ENCODE measurements around the gene TMEM108. TPM values are rescaled to one million over a fixed set of nuclear protein-coding genes. Genes with fewer than 3 reads are reported as not detected.

The TMEM108 gene
- polyA plus RNA-seq, 1 donor from 2014 or later = 2.1 TPM

DNA sequence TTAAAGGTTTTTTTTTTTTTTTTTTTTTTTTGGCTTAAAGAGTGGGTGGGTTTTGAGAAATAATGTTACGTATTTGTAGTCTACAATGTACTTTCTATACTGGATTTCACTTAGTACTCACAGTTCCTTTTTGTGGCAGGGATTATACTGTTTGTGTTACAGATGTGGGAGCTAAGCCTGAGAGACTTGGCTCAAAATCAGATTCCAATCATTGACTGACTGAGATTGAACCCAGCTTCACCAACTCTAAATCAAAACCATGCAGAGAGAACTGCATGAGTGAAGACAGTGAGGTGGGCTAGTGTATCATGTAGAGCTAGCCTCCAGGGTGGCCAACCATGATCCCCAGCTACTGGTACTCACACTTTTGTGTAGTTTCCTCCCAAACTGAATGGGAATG is 68.0 kb downstream of the TMEM108 start:
- no peak overlapping the region for H3K9ac ChIP-seq (ENCODE audit: low read length)
- TF ChIP-seq TAF1 (IDR thresholded peaks at IDR 0.05; ENCODE audit: low read depth) = no peak
- no peak for TF ChIP-seq SMC3 (conservative IDR thresholded peaks at IDR 0.05; ENCODE audit: poor library complexity)
- TF ChIP-seq POLR2AphosphoS5 (IDR thresholded peaks at IDR 0.05) = no peak
- TF ChIP-seq, protein P1, sequence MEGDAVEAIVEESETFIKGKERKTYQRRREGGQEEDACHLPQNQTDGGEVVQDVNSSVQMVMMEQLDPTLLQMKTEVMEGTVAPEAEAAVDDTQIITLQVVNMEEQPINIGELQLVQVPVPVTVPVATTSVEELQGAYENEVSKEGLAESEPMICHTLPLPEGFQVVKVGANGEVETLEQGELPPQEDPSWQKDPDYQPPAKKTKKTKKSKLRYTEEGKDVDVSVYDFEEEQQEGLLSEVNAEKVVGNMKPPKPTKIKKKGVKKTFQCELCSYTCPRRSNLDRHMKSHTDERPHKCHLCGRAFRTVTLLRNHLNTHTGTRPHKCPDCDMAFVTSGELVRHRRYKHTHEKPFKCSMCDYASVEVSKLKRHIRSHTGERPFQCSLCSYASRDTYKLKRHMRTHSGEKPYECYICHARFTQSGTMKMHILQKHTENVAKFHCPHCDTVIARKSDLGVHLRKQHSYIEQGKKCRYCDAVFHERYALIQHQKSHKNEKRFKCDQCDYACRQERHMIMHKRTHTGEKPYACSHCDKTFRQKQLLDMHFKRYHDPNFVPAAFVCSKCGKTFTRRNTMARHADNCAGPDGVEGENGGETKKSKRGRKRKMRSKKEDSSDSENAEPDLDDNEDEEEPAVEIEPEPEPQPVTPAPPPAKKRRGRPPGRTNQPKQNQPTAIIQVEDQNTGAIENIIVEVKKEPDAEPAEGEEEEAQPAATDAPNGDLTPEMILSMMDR (IDR thresholded peaks at IDR 0.05; ENCODE audit: poor library complexity, severe bottlenecking) = no peak
- TF ChIP-seq EP300 (conservative IDR thresholded peaks at IDR 0.05; ENCODE audit: poor library complexity, severe bottlenecking) = no peak
- no peak for TF ChIP-seq EZH2 (IDR thresholded peaks at IDR 0.05; ENCODE audit: borderline replicate concordance, insufficient read depth, low read length, poor library complexity, severe bottlenecking)
- TF ChIP-seq, protein P2, sequence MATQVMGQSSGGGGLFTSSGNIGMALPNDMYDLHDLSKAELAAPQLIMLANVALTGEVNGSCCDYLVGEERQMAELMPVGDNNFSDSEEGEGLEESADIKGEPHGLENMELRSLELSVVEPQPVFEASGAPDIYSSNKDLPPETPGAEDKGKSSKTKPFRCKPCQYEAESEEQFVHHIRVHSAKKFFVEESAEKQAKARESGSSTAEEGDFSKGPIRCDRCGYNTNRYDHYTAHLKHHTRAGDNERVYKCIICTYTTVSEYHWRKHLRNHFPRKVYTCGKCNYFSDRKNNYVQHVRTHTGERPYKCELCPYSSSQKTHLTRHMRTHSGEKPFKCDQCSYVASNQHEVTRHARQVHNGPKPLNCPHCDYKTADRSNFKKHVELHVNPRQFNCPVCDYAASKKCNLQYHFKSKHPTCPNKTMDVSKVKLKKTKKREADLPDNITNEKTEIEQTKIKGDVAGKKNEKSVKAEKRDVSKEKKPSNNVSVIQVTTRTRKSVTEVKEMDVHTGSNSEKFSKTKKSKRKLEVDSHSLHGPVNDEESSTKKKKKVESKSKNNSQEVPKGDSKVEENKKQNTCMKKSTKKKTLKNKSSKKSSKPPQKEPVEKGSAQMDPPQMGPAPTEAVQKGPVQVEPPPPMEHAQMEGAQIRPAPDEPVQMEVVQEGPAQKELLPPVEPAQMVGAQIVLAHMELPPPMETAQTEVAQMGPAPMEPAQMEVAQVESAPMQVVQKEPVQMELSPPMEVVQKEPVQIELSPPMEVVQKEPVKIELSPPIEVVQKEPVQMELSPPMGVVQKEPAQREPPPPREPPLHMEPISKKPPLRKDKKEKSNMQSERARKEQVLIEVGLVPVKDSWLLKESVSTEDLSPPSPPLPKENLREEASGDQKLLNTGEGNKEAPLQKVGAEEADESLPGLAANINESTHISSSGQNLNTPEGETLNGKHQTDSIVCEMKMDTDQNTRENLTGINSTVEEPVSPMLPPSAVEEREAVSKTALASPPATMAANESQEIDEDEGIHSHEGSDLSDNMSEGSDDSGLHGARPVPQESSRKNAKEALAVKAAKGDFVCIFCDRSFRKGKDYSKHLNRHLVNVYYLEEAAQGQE (IDR thresholded peaks at IDR 0.05; ENCODE audit: borderline replicate concordance) = no peak
- no peak for TF ChIP-seq RAD21 (conservative IDR thresholded peaks at IDR 0.05)
- no peak for TF ChIP-seq MXI1 (conservative IDR thresholded peaks at IDR 0.05; ENCODE audit: poor library complexity, severe bottlenecking)

DNA sequence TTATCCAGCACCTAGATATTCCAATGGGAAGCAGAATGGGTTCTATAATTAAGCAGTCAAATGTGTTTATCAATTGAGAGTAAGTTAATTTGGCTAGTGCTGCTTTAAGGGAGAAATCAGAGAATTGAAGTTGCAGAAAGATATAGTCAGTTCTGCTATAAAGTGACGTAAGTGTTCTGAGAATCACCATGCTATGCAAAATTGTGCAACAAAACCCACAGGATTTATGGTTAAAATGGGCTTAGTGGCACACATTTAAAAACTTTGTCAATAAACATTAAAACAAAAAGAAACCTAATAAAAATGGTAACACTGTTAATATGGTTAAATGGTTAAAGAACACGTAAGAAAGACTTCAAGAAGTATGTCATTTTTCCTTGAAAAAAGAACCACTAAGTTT is 74.5 kb downstream of the TMEM108 start:
- TF ChIP-seq RAD21 (conservative IDR thresholded peaks at IDR 0.05) (no peak), SMC3 (conservative IDR thresholded peaks at IDR 0.05; ENCODE audit: poor library complexity) (no peak), MXI1 (conservative IDR thresholded peaks at IDR 0.05; ENCODE audit: poor library complexity, severe bottlenecking) (no peak), POLR2AphosphoS5 (IDR thresholded peaks at IDR 0.05) (no peak), TAF1 (IDR thresholded peaks at IDR 0.05; ENCODE audit: low read depth) (no peak), EP300 (conservative IDR thresholded peaks at IDR 0.05; ENCODE audit: poor library complexity, severe bottlenecking) (no peak), EZH2 (IDR thresholded peaks at IDR 0.05; ENCODE audit: borderline replicate concordance, insufficient read depth, low read length, poor library complexity, severe bottlenecking) (no peak)
- TF ChIP-seq, protein P2 (IDR thresholded peaks at IDR 0.05; ENCODE audit: borderline replicate concordance) = no peak
- TF ChIP-seq, protein P1 (IDR thresholded peaks at IDR 0.05; ENCODE audit: poor library complexity, severe bottlenecking) = no peak
- Histone ChIP-seq H2AFZ (ENCODE audit: low read depth, low read length) (no peak overlapping the region), H3K36me3 (ENCODE audit: insufficient read depth, low read length) (no peaks in the 10 kb centered on the region), H3K79me2 (replicated peaks; ENCODE audit: insufficient read depth, low read length) (peaks cover 3% of the 10 kb centered on the region), H4K20me1 (ENCODE audit: insufficient read depth) (no peaks in the 10 kb centered on the region), H3K4me3 (ENCODE audit: low read length) (no peak overlapping the region), H3K9me2 (ENCODE audit: insufficient read depth, low read length) (no peaks in the 10 kb centered on the region), H3K9ac (ENCODE audit: low read length) (no peak overlapping the region), H3K9me3 (ENCODE audit: low read length) (no peaks in the 10 kb centered on the region), H3F3A (ENCODE audit: insufficient read depth, low read length, poor library complexity, severe bottlenecking) (no peaks in the 10 kb centered on the region), H3K27ac (ENCODE audit: low read length) (no peak overlapping the region), H3K27me3 (ENCODE audit: insufficient read depth, low read depth, low read length) (no peaks in the 10 kb centered on the region), H3K4me2 (ENCODE audit: low read length) (no peak overlapping the region)

More for the DNA sequence above, 68.0 kb downstream of the TMEM108 start:
- H3K79me2 ChIP-seq (replicated peaks; ENCODE audit: insufficient read depth, low read length) = peaks cover 3% of the 10 kb centered on the region
- H3K4me2 ChIP-seq (ENCODE audit: low read length) = no peak overlapping the region
- H3K36me3 ChIP-seq (ENCODE audit: insufficient read depth, low read length) = no peaks in the 10 kb centered on the region
- H3F3A ChIP-seq (ENCODE audit: insufficient read depth, low read length, poor library complexity, severe bottlenecking) = no peaks in the 10 kb centered on the region
- H3K27ac ChIP-seq (ENCODE audit: low read length) = no peak overlapping the region
- H3K9me2 ChIP-seq (ENCODE audit: insufficient read depth, low read length) = no peaks in the 10 kb centered on the region
- no peaks in the 10 kb centered on the region for H4K20me1 ChIP-seq (ENCODE audit: insufficient read depth)
- H3K9me3 ChIP-seq (ENCODE audit: low read length) = no peaks in the 10 kb centered on the region
- no peak overlapping the region for H2AFZ ChIP-seq (ENCODE audit: low read depth, low read length)
- H3K4me3 ChIP-seq (ENCODE audit: low read length) = no peak overlapping the region
- H3K27me3 ChIP-seq (ENCODE audit: insufficient read depth, low read depth, low read length) = no peaks in the 10 kb centered on the region

All from neural cell (in vitro differentiated cells).